ENCODE data around the gene KREMEN1. TPM values are rescaled to one million over a fixed set of nuclear protein-coding genes. Genes with fewer than 3 reads are reported as not detected.

KREMEN1 gene
- total and polyA plus RNA-seq, 9 of the 15 experiments (the other 6 are each of a cell fraction or from before 2014, with no cell fraction given): 0.69 to 11.5 (median 4.3) TPM

GRCh38 chr22:29112121-29112520 lies 39.3 kb downstream of the KREMEN1 start:
- intact Hi-C loops (cut with micrococcal nuclease): no loop called here
- in situ Hi-C loops (cut with MboI): no loop called here
- WGBS (ENCODE audit: insufficient coverage, low coverage, missing lambda C conversion rate): 56% methylated on average over 3 of the region's 3 CpGs
- Histone ChIP-seq H3K4me2 (ENCODE audit: insufficient read depth, low read length) (no peak overlapping the region), H2AFZ (ENCODE audit: low read depth, low read length) (no peak overlapping the region), H3K36me3 (ENCODE audit: control insufficient read depth, insufficient read depth, low read length) (no peaks in the 10 kb centered on the region), H3K4me3 (no peak overlapping the region), H4K20me1 (replicated peaks; ENCODE audit: control insufficient read depth, insufficient read depth, low read length) (no peaks in the 10 kb centered on the region), H3K27ac (ENCODE audit: extremely low read depth, low read depth, low read length) (no peak overlapping the region), H3K9ac (ENCODE audit: insufficient read depth in 1 of 2, low read depth in 2 of 2, low read length in 2 of 2) (no peak overlapping the region), H3K27me3 (ENCODE audit: control insufficient read depth in 2 of 2, insufficient read depth in 2 of 2, low read length in 2 of 2) (no peaks in the 10 kb centered on the region), H3K79me2 (ENCODE audit: control insufficient read depth, insufficient read depth, low read length) (no peaks in the 10 kb centered on the region), H3K9me3 (replicated peaks; ENCODE audit: control insufficient read depth, insufficient read depth, low read depth, low read length) (no peaks in the 10 kb centered on the region), H3K9me1 (ENCODE audit: control insufficient read depth, insufficient read depth, low read length) (peaks cover 3% of the 10 kb centered on the region), H3K4me1 (replicated peaks in 1 of 2; ENCODE audit: control insufficient read depth in 2 of 2, insufficient read depth in 2 of 2, low read length in 2 of 2) (peaks cover 0 to 17% of the 10 kb centered on the region in 2 experiments; a peak in 3 of 5 replicates)
- ChIA-PET CTCF (ENCODE audit: low intra/inter-chr PET ratio) (no interaction called here), POLR2A (no interaction called here)
- no TSS peak for BruUV-seq (replicated peaks)
- ATAC-seq (peak; percentile 39; the same call in 1 of the 3 replicates), FAIRE-seq (no peak), DNase-seq (ENCODE audit: extremely low read depth in 1 of 4, low spot score in 3 of 4) (no peak)
- no peak for TF ChIP-seq SPI1 (IDR thresholded peaks at IDR 0.05; ENCODE audit: borderline replicate concordance, low read depth, low read length)
- no peak for TF ChIP-seq ATF2 (CRISPR knock-in tag; IDR thresholded peaks at IDR 0.05)
- no peak for TF ChIP-seq SFPQ (IDR thresholded peaks at IDR 0.05; ENCODE audit: low read depth, low read length)
- TF ChIP-seq PTRF (tag; IDR thresholded peaks at IDR 0.05): no peak
- TF ChIP-seq MCM7 (IDR thresholded peaks at IDR 0.05): no peak
- TF ChIP-seq RAD21 (CRISPR knock-in tag; conservative IDR thresholded peaks at IDR 0.05 in 1 of 2, IDR thresholded peaks at IDR 0.05 in 1 of 2): peak in 1 of 2 experiments; percentile 40; a peak in 2 of 4 replicates
- TF ChIP-seq FOXK1 (CRISPR knock-in tag; IDR thresholded peaks at IDR 0.05; ENCODE audit: borderline replicate concordance): no peak
- TF ChIP-seq REST (IDR thresholded peaks at IDR 0.05; ENCODE audit: borderline replicate concordance): peak; percentile 7; the same call in 1 of the 2 replicates
- TF ChIP-seq REST (CRISPR knock-in tag; IDR thresholded peaks at IDR 0.05; ENCODE audit: low read depth): no peak
- no peak for TF ChIP-seq ZNF830 (CRISPR knock-in tag; IDR thresholded peaks at IDR 0.05)
- TF ChIP-seq ZNF212 (CRISPR knock-in tag; IDR thresholded peaks at IDR 0.05): no peak
